Inflammatory macrophage (primary cell): ENCODE results near the gene MYO3B.
A peak's percentile ranks its signal among the peaks of the same experiment; 100 is the strongest.

Experiments used
- DNase-seq, 2 donors: peaks; one replicate each; pipeline ENCODE4 v3.0.0-alpha.2; 2020 to 2022

Gene MYO3B

DNA sequence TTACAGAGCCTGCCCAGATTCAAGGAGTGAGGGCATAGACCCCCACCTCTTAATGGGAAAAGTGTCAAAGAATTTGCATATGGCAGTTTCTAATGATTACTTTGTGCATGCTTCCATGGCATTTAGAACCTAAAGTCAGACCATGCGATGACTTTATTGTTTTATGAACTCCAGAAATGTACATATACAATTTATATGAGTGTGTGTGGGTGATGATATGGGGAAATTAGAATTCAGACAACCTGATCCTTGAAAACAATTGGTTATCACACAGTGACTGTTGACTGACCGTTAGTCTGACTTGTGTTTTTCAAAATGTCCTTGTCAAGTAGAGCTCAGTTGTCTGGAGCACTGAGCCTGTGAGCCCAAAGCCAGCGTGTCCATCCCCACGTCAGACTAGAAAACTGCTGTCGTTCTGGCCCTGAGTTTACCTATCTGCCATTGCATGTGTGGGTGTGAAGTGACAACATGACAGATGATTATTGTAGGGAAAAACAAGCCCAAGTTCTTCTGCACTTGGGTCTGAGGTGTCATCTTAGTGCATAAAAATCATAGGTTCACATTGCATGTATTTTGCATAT lies 128.4 kb downstream of the MYO3B start:
- DNase-seq = no peak

DNA sequence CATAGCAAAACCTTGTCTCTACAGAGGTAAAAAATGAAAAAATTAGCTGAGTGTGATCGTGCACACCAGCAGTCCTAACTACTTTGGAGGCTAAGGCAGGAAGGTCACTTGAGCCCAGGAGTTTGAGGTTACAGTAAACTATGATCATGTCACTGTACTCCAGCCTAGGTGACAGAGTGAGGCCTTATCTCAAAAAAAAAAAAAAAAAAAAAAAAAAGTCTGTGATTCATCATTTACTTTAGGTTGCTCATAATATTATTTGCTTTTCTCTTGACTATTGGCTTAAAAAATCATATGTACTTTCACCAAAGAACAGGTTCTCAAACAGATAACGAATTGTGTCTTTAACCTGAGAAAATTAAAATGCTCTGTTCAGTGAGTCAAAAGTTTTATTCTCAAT lies 129.1 kb downstream of the MYO3B start:
- DNase-seq = no peak

DNA sequence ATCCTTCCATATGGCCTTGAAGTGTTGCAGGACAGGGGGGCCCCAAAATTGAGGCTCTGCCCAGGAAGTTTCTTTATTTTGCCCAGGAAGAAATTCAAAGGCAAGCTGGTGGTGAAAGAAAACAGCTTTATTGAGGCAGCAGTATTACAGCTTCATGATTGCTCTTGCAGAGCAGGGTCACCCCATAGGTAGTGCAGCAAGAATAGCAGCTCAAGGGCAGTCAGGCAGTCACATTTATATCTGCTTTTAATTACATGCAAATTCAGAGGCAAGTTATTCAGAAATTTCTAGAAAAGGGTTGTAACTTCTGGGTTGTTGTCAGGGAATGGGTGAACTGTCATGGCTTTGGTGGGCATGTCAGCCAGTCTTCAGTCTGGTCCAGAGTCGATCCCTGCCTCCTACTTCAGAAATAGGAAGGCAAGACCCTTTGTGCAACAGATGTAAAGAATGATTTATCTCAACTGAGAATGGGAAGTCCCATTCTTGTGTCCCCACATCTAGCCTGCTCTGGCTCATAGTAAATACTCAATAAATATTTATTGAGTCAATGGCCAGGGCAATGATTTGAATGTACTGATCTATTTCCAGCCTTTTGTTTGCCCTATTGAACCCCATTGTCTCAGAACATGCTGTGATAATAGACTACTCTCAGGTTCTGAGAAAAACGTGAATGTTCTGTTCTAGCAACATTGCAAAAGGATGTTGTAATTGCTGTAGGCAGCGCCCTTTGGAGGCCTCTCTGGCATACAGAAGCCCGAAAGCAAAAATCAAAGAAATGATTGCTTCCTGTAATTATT lies 129.8 kb downstream of the MYO3B start:
- DNase-seq = no peak

DNA sequence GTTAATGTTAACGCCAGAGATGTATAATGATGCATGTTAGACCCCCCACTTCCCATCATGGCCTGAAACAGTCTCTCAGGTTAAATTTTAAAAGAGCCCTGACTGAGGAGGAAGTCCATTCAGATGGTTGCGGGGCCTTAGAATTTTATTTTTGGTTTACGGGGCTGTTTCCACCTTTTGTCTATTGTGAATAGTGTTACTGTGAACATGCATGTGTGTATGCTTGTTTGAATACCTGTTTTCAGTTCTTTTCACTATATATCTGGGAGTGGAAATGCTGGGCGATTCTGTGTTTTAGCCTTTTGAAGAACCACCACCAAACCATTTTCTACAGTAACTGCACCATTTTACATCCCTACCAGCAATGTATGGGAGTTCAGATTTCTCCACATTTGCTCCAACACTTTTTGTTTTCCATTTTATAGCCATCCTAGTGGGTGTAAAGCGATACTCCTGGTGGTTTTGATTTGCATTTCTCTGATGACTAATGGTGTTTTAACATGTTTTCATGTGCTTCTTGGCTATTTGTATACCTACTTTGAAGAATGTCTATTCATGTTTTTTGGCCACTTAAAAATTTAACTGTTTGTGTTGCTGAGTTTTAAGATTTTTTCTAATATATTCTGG lies 133.0 kb downstream of the MYO3B start:
- DNase-seq = no peak

DNA sequence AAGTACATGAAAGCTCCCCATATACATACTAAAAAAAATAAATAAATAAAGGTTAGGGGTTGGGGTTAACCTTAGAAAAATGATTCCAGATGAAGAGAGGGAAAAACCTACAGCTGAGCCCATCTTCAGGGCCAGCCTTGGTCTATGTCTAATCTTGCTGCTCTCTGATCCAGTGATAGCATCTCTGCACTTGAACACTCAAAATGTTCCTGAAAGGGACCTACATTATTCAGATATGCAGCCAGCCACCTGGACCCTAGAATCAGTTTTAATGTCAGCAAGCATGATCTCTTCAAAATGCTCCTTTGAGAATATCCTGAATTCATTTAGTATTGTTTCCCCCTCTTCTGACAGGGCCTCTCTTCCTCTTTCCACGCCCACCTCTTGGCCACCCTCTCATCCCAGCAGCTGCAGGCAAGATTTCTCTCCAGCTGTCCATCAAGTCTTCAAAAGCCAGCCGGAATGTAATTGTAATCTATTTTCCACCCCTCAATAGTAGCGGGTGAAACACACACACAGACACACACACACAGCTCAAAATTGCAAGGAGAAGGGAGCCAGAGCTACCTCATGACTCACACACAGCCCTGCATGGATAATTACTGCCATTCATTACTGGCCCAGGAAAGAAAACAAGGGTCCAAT lies 135.5 kb downstream of the MYO3B start:
- peak in 1 of 2 donors; percentile 5 for DNase-seq

DNA sequence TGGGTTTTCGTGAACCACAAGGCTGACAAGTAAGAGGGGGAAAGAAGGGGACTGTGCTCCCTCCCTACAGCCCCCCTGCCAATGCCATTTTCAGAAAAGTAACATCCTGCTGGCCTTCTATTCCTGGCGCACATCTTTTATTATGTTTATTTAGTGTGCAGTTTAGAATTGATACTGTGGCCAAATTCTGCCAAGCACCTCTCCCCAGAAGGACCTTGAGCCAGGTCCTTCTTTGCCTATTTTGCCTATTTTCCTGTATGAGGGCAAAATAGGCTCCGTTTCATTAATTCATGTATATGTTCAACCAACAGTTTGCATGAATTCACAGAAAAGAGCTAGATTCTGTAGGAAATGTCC lies 136.0 kb downstream of the MYO3B start:
- no peak for DNase-seq

DNA sequence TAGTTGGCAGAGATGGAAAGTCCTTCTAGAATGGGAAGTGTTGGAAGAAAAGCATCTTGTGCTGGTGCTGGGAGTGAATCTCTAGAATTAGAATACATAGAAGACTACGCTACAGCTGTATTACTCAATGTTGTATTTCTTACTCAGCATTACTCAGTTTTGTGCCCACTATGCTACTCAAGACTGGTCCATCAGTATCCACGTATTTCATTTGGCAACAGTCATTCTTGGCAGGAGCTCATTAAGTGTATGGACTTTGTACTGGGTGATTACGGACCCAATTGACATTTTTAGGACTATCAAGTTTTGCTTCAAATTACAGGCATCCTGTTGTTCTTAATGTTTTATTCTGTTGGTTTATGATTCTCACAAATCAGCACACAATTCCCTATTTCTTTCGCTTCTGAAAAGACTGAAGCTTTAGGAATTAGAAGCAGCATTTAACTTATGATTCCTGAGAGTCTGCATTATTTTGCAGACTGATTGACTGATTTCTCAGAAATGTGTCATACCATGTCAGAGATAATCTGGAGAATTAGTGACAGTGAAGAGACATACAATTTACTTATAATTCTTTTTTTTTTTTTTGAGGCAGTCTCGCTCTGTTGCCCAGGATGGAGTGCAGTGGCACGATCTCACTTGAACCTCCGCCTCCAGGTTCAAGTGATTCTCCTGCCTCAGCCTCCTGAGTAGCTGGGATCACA lies 136.9 kb downstream of the MYO3B start:
- no peak for DNase-seq

DNA sequence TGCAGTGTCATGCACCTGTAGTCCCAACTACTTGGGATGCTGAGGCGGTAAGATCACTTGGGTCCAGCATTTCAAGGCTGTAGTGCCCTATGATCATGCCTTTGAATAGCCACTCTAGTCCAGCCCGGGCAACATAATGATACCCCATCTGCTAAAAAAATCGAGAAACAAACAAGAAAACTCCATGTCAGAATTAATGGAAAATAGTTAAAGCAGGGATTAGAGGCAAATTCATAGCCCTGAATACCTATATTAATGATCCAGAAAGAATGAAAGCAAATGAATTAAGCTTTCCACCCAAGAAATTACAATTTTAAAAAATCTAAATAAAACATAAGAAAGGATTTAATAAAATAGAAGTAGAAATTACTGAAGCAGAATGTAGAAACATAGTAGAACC lies 143.0 kb downstream of the MYO3B start:
- DNase-seq = no peak

DNA sequence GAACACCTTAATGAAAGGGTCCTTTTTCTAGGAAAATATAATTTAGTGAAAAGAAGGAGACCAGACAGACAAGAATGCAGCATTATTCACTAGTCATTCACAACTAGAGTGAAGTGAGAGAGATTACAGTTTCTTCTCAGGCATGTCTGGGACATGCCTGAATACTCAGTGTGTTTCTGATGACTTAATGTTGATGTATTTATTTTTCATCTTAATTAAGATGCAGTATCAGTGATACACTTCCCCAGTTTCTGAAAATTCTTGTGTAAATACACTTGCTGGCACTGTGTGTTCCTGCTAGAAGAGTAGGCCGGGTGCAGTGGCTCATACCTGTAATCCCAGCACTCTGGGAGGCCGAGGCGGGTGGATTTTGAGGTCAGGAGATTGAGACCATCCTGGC lies 143.6 kb downstream of the MYO3B start:
- DNase-seq = no peak

DNA sequence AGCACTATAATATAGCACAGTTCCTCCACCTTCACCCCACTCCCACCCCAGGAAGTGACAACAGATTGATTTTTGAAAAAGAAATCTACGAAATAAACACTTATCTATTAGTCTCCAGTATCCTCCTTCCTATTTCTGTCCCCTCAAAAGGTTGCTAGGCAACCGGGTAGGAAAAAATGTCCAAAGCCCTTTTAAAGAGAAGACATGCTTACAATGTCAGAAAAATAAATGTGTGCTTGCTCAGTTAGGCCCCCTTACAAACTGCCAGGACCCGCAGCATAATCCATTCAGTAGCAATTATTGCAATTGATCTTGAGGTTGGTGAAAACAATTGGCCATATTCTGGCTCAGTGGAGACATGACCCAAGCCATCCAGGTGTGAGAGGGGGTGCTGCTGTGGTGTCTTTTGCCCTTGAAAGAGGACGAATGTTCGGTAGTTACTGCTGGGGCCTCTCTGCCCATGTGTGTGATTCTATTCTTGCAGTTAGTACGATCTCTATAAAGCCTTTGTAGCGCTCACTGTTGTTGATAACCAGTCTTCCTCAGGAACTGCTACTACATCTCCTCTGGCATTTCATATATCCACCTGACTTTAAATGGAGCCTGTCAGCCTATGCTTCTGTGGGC lies 144.3 kb downstream of the MYO3B start:
- DNase-seq = no peak

DNA sequence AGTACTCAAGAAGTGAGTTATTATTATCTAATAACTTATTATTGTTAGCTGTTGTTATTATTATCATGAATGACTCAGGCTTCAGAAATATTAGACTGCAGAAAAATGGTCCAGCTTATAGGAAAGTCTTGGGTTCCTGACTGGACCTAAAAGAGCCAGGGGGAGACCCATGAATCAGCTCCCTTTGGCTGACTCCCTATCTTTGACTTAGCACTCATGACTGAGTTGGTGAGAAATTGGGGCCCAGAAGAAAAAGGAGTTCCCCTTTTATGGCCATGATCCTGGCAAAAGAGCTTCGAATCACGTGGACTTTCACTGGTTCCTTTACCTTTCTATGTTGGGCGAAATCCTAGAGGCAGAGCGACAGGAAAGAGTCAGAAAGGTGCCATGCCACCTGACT lies 145.8 kb downstream of the MYO3B start:
- no peak for DNase-seq

DNA sequence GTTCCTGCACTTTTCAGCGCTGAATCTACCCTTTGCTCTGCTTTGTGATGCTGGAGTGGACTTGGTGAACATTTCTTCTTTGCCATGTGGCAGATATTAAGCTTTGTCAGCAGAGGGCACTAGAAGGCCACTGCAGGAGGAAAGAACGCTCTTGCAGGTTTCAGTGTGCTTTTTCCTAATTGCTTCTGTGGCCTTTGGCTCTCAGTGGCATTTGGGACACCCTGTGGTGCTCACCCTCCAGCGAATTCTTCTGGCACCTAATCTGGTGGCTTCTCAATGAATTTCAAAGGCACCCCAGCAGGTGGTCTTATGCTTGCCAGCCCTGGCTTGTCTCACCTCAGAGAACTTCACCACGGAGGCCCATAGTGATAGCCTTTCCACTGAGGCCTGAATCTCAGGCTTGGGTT lies 146.7 kb downstream of the MYO3B start:
- DNase-seq = peak; percentile 6 to 36

DNA sequence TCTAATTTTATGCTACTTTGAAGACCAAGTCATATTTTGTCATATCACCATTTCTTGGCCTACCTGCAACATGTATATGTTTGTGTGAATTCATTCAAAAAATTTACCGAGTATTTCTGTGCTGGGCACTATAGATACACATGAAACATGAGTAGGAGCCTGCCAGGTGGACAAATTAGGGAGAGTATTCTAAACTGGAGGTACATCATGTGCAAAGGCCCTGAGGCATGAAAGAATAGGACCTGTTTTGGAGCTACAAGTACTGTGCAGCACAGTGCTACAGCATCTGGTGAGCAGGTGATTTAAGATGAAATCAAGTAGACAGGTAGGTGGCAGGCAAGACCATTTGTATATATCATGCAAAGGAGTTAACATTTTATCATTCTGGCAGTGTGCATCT lies 152.9 kb downstream of the MYO3B start:
- DNase-seq = no peak

DNA sequence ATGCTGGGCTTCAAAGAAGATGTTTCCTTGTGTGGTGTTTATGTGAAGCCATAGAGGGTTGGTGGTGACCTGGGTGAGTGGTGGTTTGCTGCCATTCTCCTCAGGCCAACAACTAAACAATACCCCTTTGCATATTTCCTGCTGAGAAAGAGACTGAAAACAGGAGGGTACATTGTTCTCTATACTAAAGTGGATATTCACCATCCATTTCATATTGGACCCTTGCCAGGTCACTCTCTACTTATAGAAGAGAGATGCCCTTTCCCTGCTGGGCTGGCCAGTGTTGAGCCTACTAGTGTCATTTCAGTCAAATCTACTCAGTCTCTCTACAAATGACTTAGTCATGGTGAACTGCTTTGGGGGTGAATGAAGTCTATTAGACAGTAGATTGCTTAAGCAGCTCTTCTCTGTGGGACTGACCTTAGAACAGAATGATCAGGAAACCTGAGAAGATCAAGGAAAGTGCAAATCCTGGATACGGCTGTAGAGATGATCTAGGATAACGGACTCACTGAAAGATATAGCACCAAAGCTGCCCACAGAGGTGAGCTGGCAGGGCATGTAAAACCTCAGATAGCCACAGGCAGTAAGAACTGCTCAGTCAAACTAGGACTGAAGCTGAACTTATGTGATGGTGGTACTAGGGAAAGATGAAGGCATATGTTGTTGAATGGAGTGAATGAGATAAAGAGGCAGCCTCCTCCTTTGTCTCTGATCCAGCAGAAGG lies 154.9 kb downstream of the MYO3B start:
- DNase-seq = no peak

DNA sequence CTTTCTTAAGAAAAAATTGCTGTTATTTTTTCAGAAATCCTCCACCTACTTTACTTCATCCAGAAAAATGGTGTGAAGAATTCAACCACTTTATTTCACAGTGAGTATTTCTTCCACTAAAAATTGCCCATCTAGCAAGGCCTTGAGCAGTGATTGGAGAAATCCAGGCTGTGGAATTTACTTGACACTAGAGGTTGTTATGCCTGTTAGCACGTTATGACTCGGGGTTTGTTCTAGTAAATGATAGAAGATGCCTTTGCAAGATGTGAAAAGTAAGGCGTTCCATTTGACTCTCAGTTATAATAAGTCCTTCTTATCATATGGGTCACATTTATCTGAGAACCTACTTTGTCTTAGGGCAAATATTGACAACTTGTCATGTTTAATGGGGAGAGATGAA lies 157.4 kb downstream of the MYO3B start:
- no peak for DNase-seq

DNA sequence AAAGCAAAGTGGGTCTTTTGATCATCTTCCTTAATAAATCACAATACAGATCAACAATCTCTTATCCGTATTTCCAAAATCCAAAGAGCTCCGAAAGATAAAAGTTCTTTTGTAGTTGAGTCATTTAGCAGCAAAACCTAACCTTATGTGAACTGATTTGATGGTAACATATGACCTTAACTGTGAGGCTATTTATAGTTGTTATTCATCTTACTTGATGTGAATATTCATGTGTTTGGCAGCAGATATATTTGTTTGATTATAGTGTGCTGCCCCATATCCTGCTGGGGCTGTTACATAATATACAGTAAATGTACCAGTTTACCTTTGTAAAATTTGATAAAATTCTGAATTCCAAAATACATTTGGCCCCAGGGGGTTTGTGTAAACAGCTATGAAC lies 158.5 kb downstream of the MYO3B start:
- no peak for DNase-seq

DNA sequence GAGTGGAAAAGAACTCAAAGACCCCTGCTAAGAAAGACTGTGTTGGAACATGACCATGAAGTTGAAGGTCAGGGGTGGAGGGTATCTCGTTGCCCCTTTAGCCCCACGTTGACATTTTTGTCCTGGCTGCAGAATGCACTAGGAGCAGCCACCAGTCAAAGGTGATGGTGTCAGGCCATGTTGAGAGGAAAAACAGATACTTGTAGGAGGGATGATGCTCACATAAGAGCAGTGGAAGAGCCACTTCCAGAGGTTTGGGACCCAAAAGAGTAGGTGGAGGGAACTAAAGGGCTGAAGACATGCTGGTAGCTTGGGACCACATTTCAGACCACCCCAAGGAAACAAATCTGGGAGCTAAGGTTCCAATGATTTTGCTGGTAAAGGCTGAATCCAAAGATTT lies 159.0 kb downstream of the MYO3B start:
- no peak for DNase-seq

DNA sequence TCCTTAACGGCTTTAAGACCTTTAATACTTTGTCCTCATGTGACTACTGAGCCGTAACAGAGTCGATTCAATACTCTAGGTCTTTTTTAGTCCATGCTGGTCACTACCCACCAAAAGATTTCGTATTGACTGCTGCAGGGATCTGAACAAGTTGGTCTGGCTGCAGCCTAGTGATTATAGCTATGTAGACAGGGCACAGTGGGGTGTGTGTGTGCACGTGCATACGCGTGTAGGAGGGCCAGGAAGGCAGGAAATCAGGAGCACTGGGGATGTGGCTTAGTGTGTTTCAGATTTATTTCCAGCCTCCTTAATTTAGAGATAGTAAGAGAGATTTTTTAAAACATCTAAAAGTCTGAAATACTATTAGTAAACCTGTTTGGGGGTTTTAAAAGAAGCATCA lies 161.4 kb downstream of the MYO3B start:
- no peak for DNase-seq

DNA sequence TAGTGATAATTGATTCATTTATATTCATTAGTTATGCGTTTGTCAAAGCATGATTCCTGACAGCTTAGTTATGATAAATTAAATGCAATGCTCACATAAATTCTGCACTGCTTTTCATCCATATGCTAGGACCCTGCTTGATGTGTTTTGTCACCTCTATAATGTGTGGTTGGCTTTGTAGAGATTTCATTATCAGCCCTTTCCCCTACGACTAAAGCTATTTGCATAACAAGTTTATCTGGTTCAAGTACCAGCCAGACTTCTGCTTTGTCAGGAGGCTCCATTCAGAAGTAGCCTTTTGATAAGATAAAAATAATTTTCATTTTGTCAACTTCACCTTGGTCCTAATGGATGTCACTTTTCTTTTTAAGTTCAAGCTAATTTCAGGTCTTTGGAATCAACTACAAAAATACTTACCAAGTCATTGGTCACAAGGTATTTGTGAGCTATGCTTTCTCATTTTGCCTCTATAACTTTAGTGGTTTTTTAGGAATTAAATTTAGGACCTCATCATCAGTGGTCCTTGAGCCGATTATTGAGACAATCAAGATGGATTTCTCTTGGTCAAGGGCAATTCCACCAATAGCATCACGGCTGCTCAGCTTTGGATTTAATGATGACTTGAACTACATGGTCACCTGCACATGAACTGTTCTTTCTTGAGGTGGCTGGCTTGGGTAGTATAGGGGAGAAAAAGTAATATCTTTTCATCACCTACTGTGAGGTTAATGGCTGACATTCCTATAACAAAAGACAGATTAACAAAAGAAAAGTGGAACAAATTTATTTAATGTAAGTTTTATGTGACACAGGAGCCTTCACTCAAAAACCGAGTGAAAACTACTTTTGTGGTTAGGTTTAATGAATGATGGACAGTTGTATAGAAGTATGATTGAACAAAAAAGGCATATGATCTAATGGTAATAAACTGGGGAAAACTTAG lies 162.1 kb downstream of the MYO3B start:
- DNase-seq = no peak

DNA sequence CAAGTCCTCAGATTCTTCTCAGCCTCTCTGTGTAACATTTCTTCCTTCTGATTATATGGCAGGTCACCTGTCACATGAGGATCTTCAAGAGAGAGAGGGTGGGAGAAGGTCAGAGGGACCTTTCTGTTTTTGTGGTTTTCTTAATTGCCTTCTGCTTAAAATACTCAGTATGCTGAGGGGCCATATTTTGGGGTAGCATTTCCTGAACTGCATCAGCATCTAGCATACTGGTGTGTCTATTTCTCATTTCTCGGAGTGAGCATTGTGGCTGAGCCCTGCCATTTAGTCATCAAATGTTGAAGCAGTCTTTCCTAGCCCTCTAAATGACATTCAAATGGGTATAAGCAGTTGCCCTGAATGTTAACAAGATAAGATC lies 162.7 kb downstream of the MYO3B start:
- DNase-seq = no peak
